OCI-LY1 (cell line): ENCODE measurements around the gene LCAT.

Experiments used
- H2AFZ ChIP-seq: fragments of 200-600 bp; sonication (generic), shearing (Covaris generic); 2 replicates; pipeline ENCODE4 v1.6.0; 2014; ENCODE audit warnings: antibody characterized with exemption, mild to moderate bottlenecking, low read length
- H3F3A ChIP-seq: fragments of 200-600 bp; sonication (generic), shearing (Covaris generic); 2 replicates; pipeline ENCODE4 v1.6.0; 2014; ENCODE audit warnings: mild to moderate bottlenecking, antibody characterized with exemption, low read length, moderate library complexity; ENCODE audit not compliant: insufficient read depth
- H3K27ac ChIP-seq: fragments of 200-600 bp; sonication (generic); 2 replicates; pipeline ENCODE4 v1.5.1; 2014; ENCODE audit warnings: low read length, mixed run types, mild to moderate bottlenecking, low read depth; ENCODE audit not compliant: poor library complexity, severe bottlenecking
- H3K27me3 ChIP-seq: fragments of 200-600 bp; sonication (generic); 2 replicates; pipeline ENCODE4 v1.6.0; 2014; ENCODE audit warnings: antibody characterized with exemption, mild to moderate bottlenecking, low read length, moderate library complexity; ENCODE audit not compliant: insufficient read depth
- H3K36me3 ChIP-seq: fragments of 200-600 bp; sonication (generic); 2 replicates; pipeline ENCODE4 v1.6.1; 2014; ENCODE audit warnings: mild to moderate bottlenecking, antibody characterized with exemption, low read length, moderate library complexity, mixed read lengths; ENCODE audit not compliant: insufficient read depth
- H3K4me1 ChIP-seq: fragments of 200-600 bp; sonication (generic); 2 replicates; pipeline ENCODE4 v1.5.1; 2014; ENCODE audit warnings: mild to moderate bottlenecking, low read length, moderate library complexity; ENCODE audit not compliant: insufficient read depth, severe bottlenecking
- H3K4me2 ChIP-seq: fragments of 200-600 bp; sonication (generic), shearing (Covaris generic); 2 replicates; pipeline ENCODE4 v1.6.1; 2014; ENCODE audit warnings: low read length
- H3K4me3 ChIP-seq: fragments of 200-600 bp; sonication (generic); 2 replicates; pipeline ENCODE4 v1.5.1; 2014; ENCODE audit warnings: low read length, low read depth, mild to moderate bottlenecking, mixed read lengths; ENCODE audit not compliant: poor library complexity, severe bottlenecking
- H3K79me2 ChIP-seq: fragments of 200-600 bp; shearing (Covaris generic); 2 replicates; pipeline ENCODE4 v1.6.1; 2016; ENCODE audit warnings: mixed run types, low read length, mixed read lengths; ENCODE audit not compliant: insufficient read depth
- H3K9ac ChIP-seq: fragments of 200-600 bp; sonication (generic), shearing (Covaris generic); 2 replicates; pipeline ENCODE4 v1.6.1; 2014; ENCODE audit warnings: mild to moderate bottlenecking, low read length, mixed read lengths
- H3K9me2 ChIP-seq: fragments of 200-600 bp; sonication (generic), shearing (Covaris generic); 2 replicates; pipeline ENCODE4 v1.6.1; 2014; ENCODE audit warnings: low read depth, mild to moderate bottlenecking, low read length, mixed read lengths
- H3K9me3 ChIP-seq: fragments of 200-600 bp; shearing (Covaris generic); 2 replicates; pipeline ENCODE4 v1.6.1; 2014; ENCODE audit warnings: low read length, mixed read lengths
- H4K20me1 ChIP-seq: fragments of 200-600 bp; sonication (generic), shearing (Covaris generic); 2 replicates; pipeline ENCODE4 v1.6.0; 2016; ENCODE audit warnings: mild to moderate bottlenecking, low read length; ENCODE audit not compliant: insufficient read depth
- CTCF ChIP-seq: fragments of 200-600 bp; sonication (generic), shearing (Covaris generic); IDR thresholded peaks from 2 replicates; pipeline ENCODE4 v1.5.1; 2017; ENCODE audit warnings: mild to moderate bottlenecking, antibody characterized with exemption, low read length, moderate library complexity, mixed read lengths
- EZH2 ChIP-seq: fragments of 200-600 bp; sonication (generic), shearing (Covaris generic); IDR thresholded peaks from 2 replicates; pipeline ENCODE4 v1.8.0; 2017; ENCODE audit warnings: borderline replicate concordance, mixed run types, mild to moderate bottlenecking, antibody characterized with exemption, low read length, moderate library complexity, mixed read lengths

LCAT gene

DNA sequence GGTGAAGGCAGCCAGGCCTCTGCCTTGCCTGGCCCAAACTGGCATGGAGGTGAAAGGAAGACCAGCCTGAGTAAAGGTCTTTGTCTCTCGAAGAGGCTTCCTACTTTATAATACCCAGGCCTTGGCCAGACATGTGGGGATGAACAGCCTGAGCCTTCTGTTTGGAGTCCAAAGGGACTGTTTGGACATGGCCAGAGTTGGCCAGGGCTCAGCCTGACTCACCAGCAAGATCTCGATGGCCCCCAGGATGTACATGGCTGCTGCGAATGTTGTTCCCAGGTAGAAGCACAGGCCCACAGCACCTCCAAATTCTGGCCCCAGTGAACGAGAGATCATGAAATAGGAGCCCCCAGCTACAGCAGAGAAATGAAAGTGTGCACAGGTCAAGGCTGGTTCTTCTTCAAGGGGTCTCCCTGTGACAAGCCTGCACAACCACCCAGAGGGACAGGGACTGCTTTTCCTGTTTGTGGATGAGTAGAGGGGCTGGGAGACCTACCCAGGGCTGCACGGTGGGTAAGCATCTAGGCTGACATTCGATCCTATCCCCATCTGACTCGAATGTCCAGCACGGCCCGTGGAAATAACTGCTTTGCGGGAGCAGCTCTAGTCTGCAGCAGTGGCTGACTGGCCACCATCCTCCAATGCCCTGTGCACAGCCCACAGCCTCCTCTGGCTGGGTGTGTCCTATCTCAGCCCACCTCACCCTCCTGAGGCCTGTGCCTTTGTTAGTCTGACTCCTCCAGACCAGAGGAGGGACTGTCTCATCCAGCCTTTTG lies 10.7 kb upstream of the LCAT start:
- no peak overlapping the region for H3K4me3 ChIP-seq
- H3K4me1 ChIP-seq: no peaks in the 10 kb centered on the region
- H3K27me3 ChIP-seq: no peaks in the 10 kb centered on the region
- no peaks in the 10 kb centered on the region for H3F3A ChIP-seq
- no peak overlapping the region for H3K27ac ChIP-seq
- no peaks in the 10 kb centered on the region for H4K20me1 ChIP-seq
- H3K36me3 ChIP-seq: peaks cover 12% of the 10 kb centered on the region; the same call in 1 of the 2 replicates
- TF ChIP-seq EZH2: no peak
- TF ChIP-seq CTCF: no peak
- H3K9me3 ChIP-seq: no peaks in the 10 kb centered on the region
- no peak overlapping the region for H3K4me2 ChIP-seq
- H3K79me2 ChIP-seq: no peaks in the 10 kb centered on the region
- no peak overlapping the region for H3K9ac ChIP-seq
- H2AFZ ChIP-seq: no peak overlapping the region
- H3K9me2 ChIP-seq: no peaks in the 10 kb centered on the region

- Histone ChIP-seq H3K79me2 (no peaks in the 10 kb centered on the region), H3K36me3 (peaks cover 12% of the 10 kb centered on the region; the same call in 1 of the 2 replicates), H3F3A (no peaks in the 10 kb centered on the region), H3K4me1 (no peaks in the 10 kb centered on the region), H3K9me2 (no peaks in the 10 kb centered on the region), H3K9me3 (no peaks in the 10 kb centered on the region), H3K27ac (no peak overlapping the region), H3K4me3 (no peak overlapping the region), H3K27me3 (no peaks in the 10 kb centered on the region), H3K9ac (no peak overlapping the region), H3K4me2 (no peak overlapping the region), H4K20me1 (no peaks in the 10 kb centered on the region), H2AFZ (no peak overlapping the region)
- TF ChIP-seq CTCF (no peak), EZH2 (no peak)
Observed at GRCh38 chr16:67953641-67954375, 9.9 kb upstream of the LCAT start.

DNA sequence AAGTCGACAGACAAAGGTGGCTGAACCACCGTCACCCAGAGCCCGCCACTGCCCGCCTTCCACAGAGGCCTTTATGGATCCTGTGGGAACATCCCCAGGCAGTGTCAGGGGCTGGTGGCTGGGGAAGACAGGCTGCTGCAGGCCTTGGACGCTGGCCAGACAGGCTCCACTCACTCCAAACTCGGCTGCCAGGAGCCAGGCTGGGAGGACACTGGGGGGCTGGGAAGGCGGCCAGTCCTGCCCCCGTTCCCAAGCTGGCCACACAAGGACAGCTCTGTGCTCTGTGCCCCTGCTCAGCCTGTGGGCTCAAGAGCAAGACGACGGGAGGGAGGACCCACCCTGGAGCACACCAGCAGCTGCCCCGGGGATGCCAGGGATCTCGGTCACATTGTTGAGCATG lies 7.6 kb upstream of the LCAT start:
- Histone ChIP-seq H3K9me2 (no peaks in the 10 kb centered on the region), H3K4me1 (no peaks in the 10 kb centered on the region), H3K27ac (no peak overlapping the region), H2AFZ (no peak overlapping the region), H3K4me3 (no peak overlapping the region), H3K4me2 (no peak overlapping the region), H3K9ac (no peak overlapping the region), H3K27me3 (no peaks in the 10 kb centered on the region), H3K79me2 (no peaks in the 10 kb centered on the region), H4K20me1 (no peaks in the 10 kb centered on the region), H3K9me3 (no peaks in the 10 kb centered on the region), H3F3A (no peaks in the 10 kb centered on the region), H3K36me3 (peaks cover 12% of the 10 kb centered on the region; the same call in 1 of the 2 replicates)
- TF ChIP-seq EZH2 (no peak), CTCF (no peak)
